GM06990 (cell line): ENCODE data around the gene FTL.

Source experiments
- DNase-seq: peaks from one replicate; pipeline ENCODE4 v3.0.0-alpha.2; 2011; ENCODE audit not compliant: insufficient read length; ENCODE audit errors: extremely low read depth
- H3K27me3 ChIP-seq: replicated peaks from 2 replicates; pipeline ENCODE4 v1.6.0; 2011; ENCODE audit warnings: low read length; ENCODE audit not compliant: control insufficient read depth, insufficient read depth
- H3K36me3 ChIP-seq: 2 replicates; pipeline ENCODE4 v1.5.1; 2011; ENCODE audit warnings: low read length; ENCODE audit not compliant: control insufficient read depth, insufficient read depth
- H3K4me3 ChIP-seq: replicated peaks from 2 replicates; pipeline ENCODE4 v1.5.1; 2011; ENCODE audit warnings: low read depth, mild to moderate bottlenecking, control low read depth, low read length
- CTCF ChIP-seq: IDR thresholded peaks from 2 replicates; pipeline ENCODE4 v1.5.1; 2011; ENCODE audit warnings: low read length, control low read depth, mild to moderate bottlenecking, inconsistent platforms; ENCODE audit not compliant: insufficient read depth, poor library complexity, severe bottlenecking

Gene FTL

DNA sequence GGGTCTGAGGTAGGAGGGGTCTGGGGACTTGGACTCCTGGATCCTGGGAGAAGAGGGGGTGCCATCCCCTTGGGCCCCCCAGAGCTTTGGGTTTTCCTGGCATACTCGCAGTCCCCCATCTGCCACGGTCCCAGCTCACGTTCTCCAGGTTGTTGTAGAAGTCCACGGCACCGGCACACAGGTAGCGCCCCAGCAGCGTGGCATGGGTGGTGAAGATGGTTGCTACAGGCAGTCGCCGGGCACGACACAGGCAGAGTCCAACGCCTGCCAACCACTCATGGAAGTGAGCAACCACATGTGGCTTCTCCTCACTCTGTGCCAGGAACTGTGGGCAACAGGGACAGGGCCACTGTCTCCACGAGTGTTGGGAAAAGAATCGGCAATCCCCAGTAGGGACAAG, 20.6 kb downstream of the FTL start:
- peaks cover 26% of the 10 kb centered on the region for H3K36me3 ChIP-seq
- DNase-seq, result no peak
- H3K27me3 ChIP-seq, result no peaks in the 10 kb centered on the region
- TF ChIP-seq CTCF, result no peak
- H3K4me3 ChIP-seq, result no peak overlapping the region

DNA sequence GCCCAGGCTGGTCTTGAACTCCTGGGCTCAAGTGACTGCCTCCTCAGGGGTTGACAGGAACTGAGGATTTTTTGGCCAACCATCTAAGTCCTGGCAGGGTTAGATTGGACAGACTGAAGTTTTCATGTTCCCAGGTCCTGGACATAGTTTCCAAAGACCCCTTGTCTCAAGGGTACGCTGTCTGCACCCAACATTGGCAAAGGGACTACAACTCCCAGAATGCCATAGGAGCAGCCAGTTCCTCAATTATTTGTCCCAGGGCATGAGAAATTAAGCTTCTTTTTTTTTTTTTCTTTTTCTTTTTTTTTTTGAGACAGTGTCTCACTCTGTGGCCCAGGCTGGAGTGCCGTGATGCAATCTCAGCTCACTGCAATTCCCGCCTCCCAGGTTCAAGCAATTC, 21.1 kb downstream of the FTL start:
- TF ChIP-seq CTCF, result no peak
- Histone ChIP-seq H3K27me3 (no peaks in the 10 kb centered on the region), H3K36me3 (peaks cover 26% of the 10 kb centered on the region), H3K4me3 (no peak overlapping the region)
- no peak for DNase-seq

- no peak overlapping the region for H3K4me3 ChIP-seq
- H3K36me3 ChIP-seq, result peaks cover 20% of the 10 kb centered on the region
- TF ChIP-seq CTCF, result no peak
- no peak for DNase-seq
- no peaks in the 10 kb centered on the region for H3K27me3 ChIP-seq
These were observed 22.2 kb downstream of the FTL start for GRCh38 chr19:48987323-48987722.

DNA sequence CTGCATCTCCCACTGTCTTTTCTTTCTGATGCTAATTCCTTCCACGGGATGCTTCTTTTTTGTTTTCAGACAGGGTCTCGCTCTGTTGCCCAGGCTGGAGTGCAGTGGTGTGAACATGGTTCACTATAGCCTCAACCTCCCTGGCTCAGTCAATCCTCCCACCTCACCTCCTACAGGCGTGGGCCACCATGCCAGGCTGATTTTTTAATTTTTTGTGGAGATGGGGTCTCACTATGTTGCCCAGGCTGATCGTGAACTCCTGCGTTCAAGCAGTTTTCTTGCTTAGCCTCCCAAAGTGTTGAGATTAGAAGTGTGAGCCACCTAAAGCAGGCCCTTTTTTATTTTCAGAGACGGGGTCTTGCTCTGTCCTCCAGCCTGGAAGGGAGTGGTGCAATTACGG, 23.2 kb downstream of the FTL start:
- TF ChIP-seq CTCF, result no peak
- Histone ChIP-seq H3K27me3 (no peaks in the 10 kb centered on the region), H3K36me3 (peaks cover 18% of the 10 kb centered on the region), H3K4me3 (no peak overlapping the region)
- DNase-seq, result no peak

- TF ChIP-seq CTCF, result no peak
- no peak for DNase-seq
- H3K27me3 ChIP-seq, result no peaks in the 10 kb centered on the region
- H3K4me3 ChIP-seq, result no peak overlapping the region
- H3K36me3 ChIP-seq, result peaks cover 18% of the 10 kb centered on the region
These were observed 23.8 kb downstream of the FTL start for GRCh38 chr19:48988860-48989259.

DNA sequence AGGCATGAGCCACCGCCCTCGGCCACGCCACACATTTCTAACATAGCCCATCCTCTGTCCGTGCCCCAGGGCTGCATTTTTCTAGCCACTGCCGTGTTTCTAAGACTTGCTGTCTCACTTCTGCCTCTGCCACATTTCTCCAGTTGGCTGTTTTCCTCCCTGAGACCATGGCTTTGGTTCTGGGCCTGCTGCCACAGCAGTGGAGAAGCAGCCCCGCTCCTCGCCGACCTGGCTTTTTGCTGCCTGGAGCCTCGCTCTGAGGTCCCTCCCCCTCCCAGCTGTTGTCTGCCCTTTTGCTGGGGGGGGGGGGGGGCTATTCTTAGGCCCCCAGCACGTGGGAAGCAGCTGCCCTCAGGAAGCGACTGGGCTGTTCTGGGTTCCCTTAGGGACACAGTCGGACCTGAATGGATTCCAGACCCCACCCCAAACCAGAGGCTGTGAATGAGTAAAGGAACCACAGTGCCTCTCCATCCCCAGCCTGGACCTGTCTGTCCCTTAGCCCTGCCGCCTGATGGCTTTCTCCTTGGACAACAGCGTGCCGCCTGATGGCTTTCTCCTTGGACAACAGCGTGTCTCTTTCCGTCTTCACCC, 24.7 kb downstream of the FTL start:
- DNase-seq, result no peak
- Histone ChIP-seq H3K27me3 (no peaks in the 10 kb centered on the region), H3K36me3 (peaks cover 18% of the 10 kb centered on the region), H3K4me3 (no peak overlapping the region)
- TF ChIP-seq CTCF, result no peak
